ENCODE data around the gene DOCK4. TPM values are rescaled to one million over a fixed set of nuclear protein-coding genes. Genes with fewer than 3 reads are reported as not detected.

The DOCK4 gene
- total and polyA plus RNA-seq, 2 donors from 2014 or later, result 3.2 to 38.9 TPM

DNA sequence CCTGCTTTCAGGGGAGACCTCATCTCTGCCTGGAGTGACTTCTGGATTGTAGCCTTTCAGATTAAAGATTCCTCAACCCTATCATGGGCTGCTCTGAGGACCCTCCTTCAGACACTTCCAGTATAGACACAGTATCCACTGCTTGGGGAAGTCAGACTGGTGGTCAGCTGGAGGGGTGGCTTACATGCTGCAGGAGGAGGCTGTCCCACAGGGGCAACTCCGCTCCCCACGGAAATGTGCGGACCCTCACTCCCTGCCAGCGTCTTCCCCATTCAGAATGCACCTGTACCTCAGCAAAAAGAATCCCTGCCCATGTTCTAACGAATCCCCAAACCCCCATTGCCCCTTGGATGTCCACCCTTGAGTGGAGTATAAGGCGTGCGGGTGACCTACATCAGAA lies 95.5 kb downstream of the DOCK4 start:
- intact Hi-C loops (cut with DNase I), result no loop called here
- no peaks in the 10 kb centered on the region for H3K27me3 ChIP-seq (ENCODE audit: control insufficient read depth, insufficient read depth, low read length)
- FAIRE-seq, result no peak
- DNase-seq, result no peak
- H3K36me3 ChIP-seq (ENCODE audit: control insufficient read depth in 2 of 3, insufficient read depth in 3 of 3, low read length in 3 of 3), result no peaks in the 10 kb centered on the region
- TF ChIP-seq, protein P1, sequence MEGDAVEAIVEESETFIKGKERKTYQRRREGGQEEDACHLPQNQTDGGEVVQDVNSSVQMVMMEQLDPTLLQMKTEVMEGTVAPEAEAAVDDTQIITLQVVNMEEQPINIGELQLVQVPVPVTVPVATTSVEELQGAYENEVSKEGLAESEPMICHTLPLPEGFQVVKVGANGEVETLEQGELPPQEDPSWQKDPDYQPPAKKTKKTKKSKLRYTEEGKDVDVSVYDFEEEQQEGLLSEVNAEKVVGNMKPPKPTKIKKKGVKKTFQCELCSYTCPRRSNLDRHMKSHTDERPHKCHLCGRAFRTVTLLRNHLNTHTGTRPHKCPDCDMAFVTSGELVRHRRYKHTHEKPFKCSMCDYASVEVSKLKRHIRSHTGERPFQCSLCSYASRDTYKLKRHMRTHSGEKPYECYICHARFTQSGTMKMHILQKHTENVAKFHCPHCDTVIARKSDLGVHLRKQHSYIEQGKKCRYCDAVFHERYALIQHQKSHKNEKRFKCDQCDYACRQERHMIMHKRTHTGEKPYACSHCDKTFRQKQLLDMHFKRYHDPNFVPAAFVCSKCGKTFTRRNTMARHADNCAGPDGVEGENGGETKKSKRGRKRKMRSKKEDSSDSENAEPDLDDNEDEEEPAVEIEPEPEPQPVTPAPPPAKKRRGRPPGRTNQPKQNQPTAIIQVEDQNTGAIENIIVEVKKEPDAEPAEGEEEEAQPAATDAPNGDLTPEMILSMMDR (IDR thresholded peaks at IDR 0.05; ENCODE audit: borderline replicate concordance, extremely low read depth, insufficient read depth), result no peak
- H3K4me1 ChIP-seq (ENCODE audit: control insufficient read depth in 2 of 3, insufficient read depth in 2 of 3, low read depth in 1 of 3, low read length in 3 of 3), result peaks cover 0 to 5% (median 0%) of the 10 kb centered on the region in 3 donors
- H3K4me3 ChIP-seq (ENCODE audit: low read length in 3 of 3), result no peak overlapping the region
- H3K9ac ChIP-seq (ENCODE audit: low read length in 3 of 3), result no peak overlapping the region
- H3K9me3 ChIP-seq (ENCODE audit: control insufficient read depth in 2 of 3, insufficient read depth in 1 of 3, low read length in 3 of 3), result no peaks in the 10 kb centered on the region
- H3K27ac ChIP-seq (ENCODE audit: low read depth in 2 of 2, low read length in 2 of 2), result no peak overlapping the region

DNA sequence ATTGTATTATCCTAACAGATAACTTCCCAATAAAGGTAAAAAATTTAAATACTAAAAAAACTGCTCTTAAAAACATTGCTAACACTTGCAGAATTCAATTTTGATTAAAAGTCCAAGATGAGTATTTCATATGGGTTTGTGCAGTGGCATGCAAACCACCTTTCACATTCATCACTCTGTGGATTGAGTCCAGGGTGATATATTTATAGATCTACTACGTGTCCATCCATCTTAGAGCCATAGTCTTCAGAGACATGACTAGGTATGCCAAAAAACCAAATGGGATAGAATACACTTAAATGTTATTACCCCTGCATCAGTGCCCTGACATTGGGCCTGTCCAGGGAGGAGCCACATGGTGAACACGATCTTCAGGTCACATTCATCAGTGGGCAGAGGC lies 96.0 kb downstream of the DOCK4 start:
- Histone ChIP-seq H3K9me3 (ENCODE audit: control insufficient read depth in 2 of 3, insufficient read depth in 1 of 3, low read length in 3 of 3) (no peaks in the 10 kb centered on the region), H3K9ac (ENCODE audit: low read length in 3 of 3) (no peak overlapping the region), H3K27ac (ENCODE audit: low read depth in 2 of 2, low read length in 2 of 2) (no peak overlapping the region), H3K36me3 (ENCODE audit: control insufficient read depth in 2 of 3, insufficient read depth in 3 of 3, low read length in 3 of 3) (no peaks in the 10 kb centered on the region), H3K27me3 (ENCODE audit: control insufficient read depth, insufficient read depth, low read length) (no peaks in the 10 kb centered on the region), H3K4me3 (ENCODE audit: low read length in 3 of 3) (no peak overlapping the region), H3K4me1 (ENCODE audit: control insufficient read depth in 2 of 3, insufficient read depth in 2 of 3, low read depth in 1 of 3, low read length in 3 of 3) (peaks cover 0 to 5% (median 0%) of the 10 kb centered on the region in 3 donors)
- no peak for DNase-seq
- TF ChIP-seq, protein P1 (IDR thresholded peaks at IDR 0.05; ENCODE audit: borderline replicate concordance, extremely low read depth, insufficient read depth), result no peak
- intact Hi-C loops (cut with DNase I), result no loop called here
- FAIRE-seq, result no peak

DNA sequence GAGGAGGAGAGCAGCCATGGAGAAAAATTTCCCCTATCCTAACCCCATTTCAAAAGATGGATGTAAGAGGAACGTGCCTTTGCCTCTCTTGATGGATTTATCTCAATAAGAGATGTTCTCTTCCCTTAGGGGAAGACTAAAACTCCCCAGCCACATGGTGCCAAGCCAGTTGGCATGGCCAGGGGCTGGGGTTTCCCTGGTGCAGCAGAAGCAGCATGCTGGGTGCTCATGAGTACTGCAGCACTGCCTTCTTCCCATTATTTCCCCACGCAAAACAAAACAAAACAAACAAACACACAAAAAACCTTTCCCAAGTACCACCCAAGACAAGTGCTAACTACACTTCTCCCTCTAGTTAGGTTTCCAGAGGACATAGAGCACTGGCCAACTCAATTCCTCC lies 97.2 kb downstream of the DOCK4 start:
- Histone ChIP-seq H3K27me3 (ENCODE audit: control insufficient read depth, insufficient read depth, low read length) (no peaks in the 10 kb centered on the region), H3K27ac (ENCODE audit: low read depth in 2 of 2, low read length in 2 of 2) (no peak overlapping the region), H3K9ac (ENCODE audit: low read length in 3 of 3) (no peak overlapping the region), H3K4me1 (ENCODE audit: control insufficient read depth in 2 of 3, insufficient read depth in 2 of 3, low read depth in 1 of 3, low read length in 3 of 3) (peaks cover 0 to 5% (median 0%) of the 10 kb centered on the region in 3 donors), H3K4me3 (ENCODE audit: low read length in 3 of 3) (no peak overlapping the region), H3K36me3 (ENCODE audit: control insufficient read depth in 2 of 3, insufficient read depth in 3 of 3, low read length in 3 of 3) (no peaks in the 10 kb centered on the region), H3K9me3 (ENCODE audit: control insufficient read depth in 2 of 3, insufficient read depth in 1 of 3, low read length in 3 of 3) (no peaks in the 10 kb centered on the region)
- TF ChIP-seq, protein P1 (IDR thresholded peaks at IDR 0.05; ENCODE audit: borderline replicate concordance, extremely low read depth, insufficient read depth), result no peak
- DNase-seq, result no peak
- no peak for FAIRE-seq
- intact Hi-C loops (cut with DNase I), result no loop called here

Data from kidney (tissue), 14 donors.